Measurements from ENCODE around the gene CRYBA1.

DNA sequence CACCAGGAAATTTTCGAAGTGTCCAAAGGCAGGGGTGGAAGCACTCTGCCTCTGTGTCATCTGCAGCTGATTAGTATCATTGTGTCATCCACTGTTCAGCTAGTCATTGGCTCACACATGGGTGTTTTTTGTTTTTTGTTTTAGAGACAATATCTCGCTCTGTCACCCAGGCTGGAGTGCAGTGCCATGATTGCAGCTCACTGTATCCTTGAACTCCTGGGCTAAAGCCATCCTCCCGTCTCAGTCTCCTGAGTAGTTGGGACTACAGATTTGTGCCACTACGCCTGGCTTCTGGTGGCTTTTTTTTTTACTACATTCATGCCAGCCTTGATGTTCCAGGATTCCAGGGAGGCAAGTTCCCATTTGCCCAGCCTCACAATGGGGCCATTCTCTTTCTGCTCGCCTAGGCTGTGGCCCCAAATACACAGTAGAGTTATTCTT is 34.0 kb upstream of the CRYBA1 start:
- TF ChIP-seq, protein P1, sequence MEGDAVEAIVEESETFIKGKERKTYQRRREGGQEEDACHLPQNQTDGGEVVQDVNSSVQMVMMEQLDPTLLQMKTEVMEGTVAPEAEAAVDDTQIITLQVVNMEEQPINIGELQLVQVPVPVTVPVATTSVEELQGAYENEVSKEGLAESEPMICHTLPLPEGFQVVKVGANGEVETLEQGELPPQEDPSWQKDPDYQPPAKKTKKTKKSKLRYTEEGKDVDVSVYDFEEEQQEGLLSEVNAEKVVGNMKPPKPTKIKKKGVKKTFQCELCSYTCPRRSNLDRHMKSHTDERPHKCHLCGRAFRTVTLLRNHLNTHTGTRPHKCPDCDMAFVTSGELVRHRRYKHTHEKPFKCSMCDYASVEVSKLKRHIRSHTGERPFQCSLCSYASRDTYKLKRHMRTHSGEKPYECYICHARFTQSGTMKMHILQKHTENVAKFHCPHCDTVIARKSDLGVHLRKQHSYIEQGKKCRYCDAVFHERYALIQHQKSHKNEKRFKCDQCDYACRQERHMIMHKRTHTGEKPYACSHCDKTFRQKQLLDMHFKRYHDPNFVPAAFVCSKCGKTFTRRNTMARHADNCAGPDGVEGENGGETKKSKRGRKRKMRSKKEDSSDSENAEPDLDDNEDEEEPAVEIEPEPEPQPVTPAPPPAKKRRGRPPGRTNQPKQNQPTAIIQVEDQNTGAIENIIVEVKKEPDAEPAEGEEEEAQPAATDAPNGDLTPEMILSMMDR (IDR thresholded peaks at IDR 0.05; ENCODE audit: low read length): no peak
- TF ChIP-seq EZH2phosphoT487 (IDR thresholded peaks at IDR 0.05; ENCODE audit: low read length) (no peak), EZH2 (optimal IDR thresholded peaks at IDR 0.05; ENCODE audit: low read depth, low read length) (no peak)
